ENCODE measurements around the gene ADRM1.

DNA sequence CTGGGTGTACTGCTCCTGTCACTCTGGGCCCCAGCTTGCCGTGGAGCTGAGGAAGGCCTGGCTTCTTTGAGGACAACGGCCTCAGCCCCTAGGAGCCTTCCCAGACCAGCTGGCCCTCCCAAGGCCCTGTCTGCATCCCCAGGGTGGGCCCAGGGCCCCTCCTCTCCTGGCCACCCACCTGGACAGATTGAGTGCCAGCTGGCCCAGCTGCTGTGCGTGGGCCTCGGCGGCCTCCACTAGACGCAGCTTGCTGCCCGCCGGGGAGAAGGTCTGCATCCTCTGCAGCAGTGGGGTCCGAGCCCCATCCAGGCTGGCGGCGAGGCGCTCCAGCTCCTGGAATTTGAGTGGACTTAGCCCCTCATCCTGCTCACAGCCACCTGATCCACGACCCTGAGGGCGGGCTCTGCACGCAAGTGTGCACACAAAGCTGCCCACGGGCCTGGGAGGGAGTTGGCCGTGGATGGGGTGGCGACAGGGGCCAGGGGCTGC lies 14.4 kb downstream of the ADRM1 start:
- TF ChIP-seq, protein P1, sequence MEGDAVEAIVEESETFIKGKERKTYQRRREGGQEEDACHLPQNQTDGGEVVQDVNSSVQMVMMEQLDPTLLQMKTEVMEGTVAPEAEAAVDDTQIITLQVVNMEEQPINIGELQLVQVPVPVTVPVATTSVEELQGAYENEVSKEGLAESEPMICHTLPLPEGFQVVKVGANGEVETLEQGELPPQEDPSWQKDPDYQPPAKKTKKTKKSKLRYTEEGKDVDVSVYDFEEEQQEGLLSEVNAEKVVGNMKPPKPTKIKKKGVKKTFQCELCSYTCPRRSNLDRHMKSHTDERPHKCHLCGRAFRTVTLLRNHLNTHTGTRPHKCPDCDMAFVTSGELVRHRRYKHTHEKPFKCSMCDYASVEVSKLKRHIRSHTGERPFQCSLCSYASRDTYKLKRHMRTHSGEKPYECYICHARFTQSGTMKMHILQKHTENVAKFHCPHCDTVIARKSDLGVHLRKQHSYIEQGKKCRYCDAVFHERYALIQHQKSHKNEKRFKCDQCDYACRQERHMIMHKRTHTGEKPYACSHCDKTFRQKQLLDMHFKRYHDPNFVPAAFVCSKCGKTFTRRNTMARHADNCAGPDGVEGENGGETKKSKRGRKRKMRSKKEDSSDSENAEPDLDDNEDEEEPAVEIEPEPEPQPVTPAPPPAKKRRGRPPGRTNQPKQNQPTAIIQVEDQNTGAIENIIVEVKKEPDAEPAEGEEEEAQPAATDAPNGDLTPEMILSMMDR (IDR thresholded peaks at IDR 0.05; ENCODE audit: insufficient read depth, low read depth, low read length) = no peak
- no peak for TF ChIP-seq EZH2 (IDR thresholded peaks at IDR 0.05; ENCODE audit: insufficient read depth, low read length)

Data from astrocyte (in vitro differentiated cells and primary cell).